ENCODE data around the gene SLC16A9. TPM values are rescaled to one million over a fixed set of nuclear protein-coding genes. Genes with fewer than 3 reads are reported as not detected.

SLC16A9 gene
- total RNA-seq, 4 donors from 2014 or later: 0.44 to 2.3 (median 1.3) TPM

DNA sequence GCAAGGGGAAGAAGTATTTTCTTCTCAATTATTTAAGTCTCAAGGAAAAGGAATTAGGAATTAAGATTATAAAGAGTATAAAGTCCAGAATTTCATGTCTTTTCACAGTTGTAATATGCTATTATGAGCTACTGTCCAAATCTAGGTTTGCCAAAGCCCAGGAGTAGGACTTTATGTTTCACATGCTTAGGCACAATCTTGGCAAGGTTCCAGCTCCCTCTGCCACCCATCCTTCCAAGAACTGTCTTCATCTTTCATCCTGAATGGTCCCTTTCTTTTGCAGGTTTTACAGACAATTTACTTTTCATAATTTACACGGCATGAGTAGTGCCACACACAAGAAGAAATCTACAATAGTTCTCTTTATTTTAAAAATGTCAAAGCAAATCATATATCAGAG lies 29.5 kb downstream of the SLC16A9 start:
- no peaks in the 10 kb centered on the region for H3K36me3 ChIP-seq
- WGBS, 2 donors: 48 to 59% methylated on average over 1 of the region's 1 CpG
- no peak for DNase-seq (ENCODE audit: low spot score in 2 of 2)
- no peak overlapping the region for H3K27ac ChIP-seq
- TF ChIP-seq POLR2A (IDR thresholded peaks at IDR 0.05): no peak
- TF ChIP-seq EP300 (IDR thresholded peaks at IDR 0.05): no peak
- no peak for TF ChIP-seq CTCF (IDR thresholded peaks at IDR 0.05)
- H3K9me3 ChIP-seq: no peaks in the 10 kb centered on the region
- no peaks in the 10 kb centered on the region for H3K27me3 ChIP-seq
- no peak overlapping the region for H3K4me3 ChIP-seq
- H3K4me1 ChIP-seq: no peaks in the 10 kb centered on the region

DNA sequence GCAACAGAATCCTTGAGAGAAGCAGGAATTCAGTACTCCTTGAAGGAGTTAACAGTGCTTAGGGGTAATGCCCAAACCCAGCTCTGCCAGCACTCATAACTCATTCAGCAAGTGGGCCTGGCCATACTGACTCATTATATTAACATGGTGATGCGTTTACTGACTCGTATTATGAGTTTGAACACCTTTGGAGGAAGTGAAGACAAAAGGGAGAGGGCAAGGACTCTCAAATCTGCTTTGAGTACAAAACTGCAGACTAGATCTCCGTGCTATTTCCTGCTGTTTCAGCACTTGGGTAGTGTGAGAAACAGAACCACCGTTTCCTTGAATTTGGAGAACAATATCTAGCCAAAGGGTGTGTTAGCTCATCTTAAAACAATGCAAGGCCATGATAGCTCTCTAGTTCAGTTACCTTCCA lies 30.8 kb downstream of the SLC16A9 start:
- Histone ChIP-seq H3K27me3 (no peaks in the 10 kb centered on the region), H3K36me3 (no peaks in the 10 kb centered on the region), H3K9me3 (no peaks in the 10 kb centered on the region), H3K4me3 (no peak overlapping the region), H3K4me1 (no peaks in the 10 kb centered on the region), H3K27ac (no peak overlapping the region)
- 56 to 75% methylated on average over 4 of the region's 4 CpGs for WGBS, 2 donors
- no peak for DNase-seq (ENCODE audit: low spot score in 2 of 2)
- TF ChIP-seq CTCF (IDR thresholded peaks at IDR 0.05) (no peak), EP300 (IDR thresholded peaks at IDR 0.05) (no peak), POLR2A (IDR thresholded peaks at IDR 0.05) (no peak)

GRCh38 chr10:59677253-59677831 lies 32.3 kb downstream of the SLC16A9 start:
- no peaks in the 10 kb centered on the region for H3K4me1 ChIP-seq
- H3K36me3 ChIP-seq: no peaks in the 10 kb centered on the region
- WGBS, 2 donors: 69 to 82% methylated on average over 5 of the region's 5 CpGs
- TF ChIP-seq EP300 (IDR thresholded peaks at IDR 0.05): no peak
- TF ChIP-seq POLR2A (IDR thresholded peaks at IDR 0.05): no peak
- no peaks in the 10 kb centered on the region for H3K27me3 ChIP-seq
- H3K4me3 ChIP-seq: no peak overlapping the region
- H3K27ac ChIP-seq: no peak overlapping the region
- no peak for DNase-seq (ENCODE audit: low spot score in 2 of 2)
- no peaks in the 10 kb centered on the region for H3K9me3 ChIP-seq

DNA sequence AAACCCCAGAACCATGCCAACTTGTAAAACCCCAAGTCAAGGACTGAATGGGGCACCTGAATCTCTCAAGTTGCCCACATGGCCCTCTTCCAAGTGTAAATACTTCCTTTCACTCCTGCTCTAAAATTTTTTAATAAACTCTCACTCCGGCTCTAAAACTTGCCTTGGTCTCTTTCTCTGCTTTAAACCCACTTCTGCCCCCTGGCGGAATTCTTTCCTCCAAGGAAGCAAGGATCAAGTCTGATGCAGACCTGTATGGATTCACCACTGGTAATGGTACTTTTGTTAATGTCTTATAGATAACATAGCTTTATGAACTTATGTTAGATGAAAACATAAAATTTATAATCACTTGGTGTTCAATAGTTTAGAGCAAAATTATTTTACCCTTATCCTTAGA lies 33.8 kb downstream of the SLC16A9 start:
- no peaks in the 10 kb centered on the region for H3K9me3 ChIP-seq
- H3K27me3 ChIP-seq: no peaks in the 10 kb centered on the region
- no peak overlapping the region for H3K4me3 ChIP-seq
- 81 to 87% methylated on average over 2 of the region's 2 CpGs for WGBS, 2 donors
- TF ChIP-seq POLR2A (IDR thresholded peaks at IDR 0.05) (no peak), CTCF (IDR thresholded peaks at IDR 0.05) (no peak), EP300 (IDR thresholded peaks at IDR 0.05) (no peak)
- H3K4me1 ChIP-seq: no peaks in the 10 kb centered on the region
- DNase-seq (ENCODE audit: low spot score in 2 of 2): no peak
- H3K27ac ChIP-seq: no peak overlapping the region
- no peaks in the 10 kb centered on the region for H3K36me3 ChIP-seq

GRCh38 chr10:59674215-59674836 lies 35.3 kb downstream of the SLC16A9 start:
- H3K36me3 ChIP-seq: no peaks in the 10 kb centered on the region
- WGBS, 2 donors: 69 to 81% methylated on average over 1 of the region's 1 CpG
- H3K4me1 ChIP-seq: no peaks in the 10 kb centered on the region
- no peak for DNase-seq (ENCODE audit: low spot score in 2 of 2)
- TF ChIP-seq CTCF (IDR thresholded peaks at IDR 0.05) (no peak), POLR2A (IDR thresholded peaks at IDR 0.05) (no peak), EP300 (IDR thresholded peaks at IDR 0.05) (no peak)
- H3K27ac ChIP-seq: no peak overlapping the region
- no peak overlapping the region for H3K4me3 ChIP-seq
- H3K9me3 ChIP-seq: no peaks in the 10 kb centered on the region
- no peaks in the 10 kb centered on the region for H3K27me3 ChIP-seq
